IMR-90 (cell line): ENCODE data around the gene RFX2.

Experiments
- POLR2A ChIP-seq: IDR thresholded peaks from 2 replicates; pipeline ENCODE4 v1.6.1; 2012; ENCODE audit warnings: mild to moderate bottlenecking, low read depth, low read length
- RAD21 ChIP-seq: IDR thresholded peaks from 2 replicates; pipeline ENCODE4 v1.6.1; 2012; ENCODE audit warnings: low read length, improper control_type of control experiment
- RFX5 ChIP-seq: IDR thresholded peaks from 2 replicates; pipeline ENCODE4 v1.8.0; 2012; ENCODE audit warnings: low read depth, mild to moderate bottlenecking, low read length, moderate library complexity
- SMC3 ChIP-seq: fragments of 150-350 bp; IDR thresholded peaks from 2 replicates; pipeline ENCODE4 v1.6.1; 2016; ENCODE audit warnings: low read depth, mild to moderate bottlenecking, antibody characterized with exemption, low read length, moderate library complexity
- TF ChIP-seq, protein P1 (sequence below): conservative IDR thresholded peaks from 2 replicates; pipeline ENCODE4 v1.5.1; 2012; ENCODE audit warnings: mild to moderate bottlenecking, low read depth, low read length, improper control_type of control experiment
- TF ChIP-seq, protein P2 (sequence below): fragments of 150-350 bp; IDR thresholded peaks from 2 replicates; pipeline ENCODE4 v1.6.1; 2017; ENCODE audit warnings: mild to moderate bottlenecking, antibody characterized with exemption, low read length, low read depth
- TF ChIP-seq, protein P3 (sequence below): fragments of 150-350 bp; IDR thresholded peaks from 2 replicates; pipeline ENCODE4 v1.6.1; 2016; ENCODE audit warnings: low read depth, mild to moderate bottlenecking, low read length, moderate library complexity, borderline replicate concordance

DNA sequence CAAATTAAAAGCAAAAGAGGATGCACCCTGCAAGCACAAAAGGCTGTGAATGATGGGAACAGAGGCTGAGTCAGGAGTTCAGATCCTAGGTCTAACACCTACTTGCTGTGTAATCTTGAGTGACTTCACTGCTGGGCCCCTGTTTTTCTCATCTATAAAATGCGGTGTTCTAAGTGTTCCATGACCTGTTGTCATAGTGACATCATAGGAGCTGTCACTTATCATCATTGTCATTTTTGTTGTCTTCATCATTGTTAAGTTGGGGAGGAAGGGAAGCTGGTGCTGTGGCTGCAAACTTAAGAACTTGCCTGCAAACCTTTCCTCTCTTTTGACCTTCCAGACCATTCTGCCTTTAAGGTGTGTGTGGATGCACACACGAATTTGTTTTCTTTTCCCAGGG is 45.7 kb upstream of the RFX2 start:
- no peak for TF ChIP-seq RFX5
- TF ChIP-seq, protein P1, sequence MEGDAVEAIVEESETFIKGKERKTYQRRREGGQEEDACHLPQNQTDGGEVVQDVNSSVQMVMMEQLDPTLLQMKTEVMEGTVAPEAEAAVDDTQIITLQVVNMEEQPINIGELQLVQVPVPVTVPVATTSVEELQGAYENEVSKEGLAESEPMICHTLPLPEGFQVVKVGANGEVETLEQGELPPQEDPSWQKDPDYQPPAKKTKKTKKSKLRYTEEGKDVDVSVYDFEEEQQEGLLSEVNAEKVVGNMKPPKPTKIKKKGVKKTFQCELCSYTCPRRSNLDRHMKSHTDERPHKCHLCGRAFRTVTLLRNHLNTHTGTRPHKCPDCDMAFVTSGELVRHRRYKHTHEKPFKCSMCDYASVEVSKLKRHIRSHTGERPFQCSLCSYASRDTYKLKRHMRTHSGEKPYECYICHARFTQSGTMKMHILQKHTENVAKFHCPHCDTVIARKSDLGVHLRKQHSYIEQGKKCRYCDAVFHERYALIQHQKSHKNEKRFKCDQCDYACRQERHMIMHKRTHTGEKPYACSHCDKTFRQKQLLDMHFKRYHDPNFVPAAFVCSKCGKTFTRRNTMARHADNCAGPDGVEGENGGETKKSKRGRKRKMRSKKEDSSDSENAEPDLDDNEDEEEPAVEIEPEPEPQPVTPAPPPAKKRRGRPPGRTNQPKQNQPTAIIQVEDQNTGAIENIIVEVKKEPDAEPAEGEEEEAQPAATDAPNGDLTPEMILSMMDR = no peak
- no peak for TF ChIP-seq RAD21
- no peak for TF ChIP-seq POLR2A
- TF ChIP-seq, protein P2, sequence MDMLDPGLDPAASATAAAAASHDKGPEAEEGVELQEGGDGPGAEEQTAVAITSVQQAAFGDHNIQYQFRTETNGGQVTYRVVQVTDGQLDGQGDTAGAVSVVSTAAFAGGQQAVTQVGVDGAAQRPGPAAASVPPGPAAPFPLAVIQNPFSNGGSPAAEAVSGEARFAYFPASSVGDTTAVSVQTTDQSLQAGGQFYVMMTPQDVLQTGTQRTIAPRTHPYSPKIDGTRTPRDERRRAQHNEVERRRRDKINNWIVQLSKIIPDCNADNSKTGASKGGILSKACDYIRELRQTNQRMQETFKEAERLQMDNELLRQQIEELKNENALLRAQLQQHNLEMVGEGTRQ = no peak
- TF ChIP-seq, protein P3, sequence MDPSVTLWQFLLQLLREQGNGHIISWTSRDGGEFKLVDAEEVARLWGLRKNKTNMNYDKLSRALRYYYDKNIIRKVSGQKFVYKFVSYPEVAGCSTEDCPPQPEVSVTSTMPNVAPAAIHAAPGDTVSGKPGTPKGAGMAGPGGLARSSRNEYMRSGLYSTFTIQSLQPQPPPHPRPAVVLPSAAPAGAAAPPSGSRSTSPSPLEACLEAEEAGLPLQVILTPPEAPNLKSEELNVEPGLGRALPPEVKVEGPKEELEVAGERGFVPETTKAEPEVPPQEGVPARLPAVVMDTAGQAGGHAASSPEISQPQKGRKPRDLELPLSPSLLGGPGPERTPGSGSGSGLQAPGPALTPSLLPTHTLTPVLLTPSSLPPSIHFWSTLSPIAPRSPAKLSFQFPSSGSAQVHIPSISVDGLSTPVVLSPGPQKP = no peak
- TF ChIP-seq SMC3 = no peak
